Thymus (tissue), 11 donors: ENCODE measurements around the gene LBX2. TPM values are rescaled to one million over a fixed set of nuclear protein-coding genes. Genes with fewer than 3 reads are reported as not detected.
A peak's percentile ranks its signal among the peaks of the same experiment; 100 is the strongest.
"Not testable (repeated sequence)": the region's sequence is repeated elsewhere in the genome, so short reads cannot be mapped to it uniquely, and the experiment has no call there.

ENCODE experiments used
- DNase-seq, 9 donors: peaks; one replicate each; pipeline ENCODE4 v3.0.0-alpha.2; 2013; ENCODE audit warnings: low spot score in 9 of 9, low read depth in 6 of 9, missing footprints in 1 of 9
- H3K27ac ChIP-seq, 2 donors: one replicate each; pipeline ENCODE4 v1.5.1; 2013; ENCODE audit warnings: control low read depth in 1 of 2, low read depth in 1 of 2, low read length in 1 of 2, mild to moderate bottlenecking in 1 of 2, moderate library complexity in 1 of 2
- H3K27me3 ChIP-seq, 2 donors: one replicate each; pipeline ENCODE4 v1.5.1; 2013; ENCODE audit warnings: low read length in 1 of 2; ENCODE audit not compliant: control insufficient read depth in 2 of 2, insufficient read depth in 1 of 2
- H3K36me3 ChIP-seq, 2 donors: one replicate each; pipeline ENCODE4 v1.5.1; 2013; ENCODE audit warnings: low read length in 1 of 2, mild to moderate bottlenecking in 1 of 2, moderate library complexity in 1 of 2; ENCODE audit not compliant: control insufficient read depth in 2 of 2, insufficient read depth in 2 of 2
- H3K4me1 ChIP-seq, 2 donors: one replicate each; pipeline ENCODE4 v1.5.1; 2013; ENCODE audit warnings: low read length in 2 of 2; ENCODE audit not compliant: control insufficient read depth in 2 of 2, insufficient read depth in 2 of 2
- H3K4me3 ChIP-seq, 2 donors: one replicate each; pipeline ENCODE4 v1.5.1; 2013; ENCODE audit warnings: low read length in 2 of 2, control low read depth in 1 of 2, mild to moderate bottlenecking in 1 of 2
- H3K9me3 ChIP-seq, 2 donors: one replicate each; pipeline ENCODE4 v1.5.1; 2013; ENCODE audit warnings: low read length in 1 of 2, mild to moderate bottlenecking in 1 of 2; ENCODE audit not compliant: control insufficient read depth in 2 of 2, insufficient read depth in 1 of 2
- WGBS: extraction: QIAGEN DNeasy Blood & Tissue Kit; methylation state at CpG from one replicate; pipeline ENCODE4 v1.1.7; 2013; 5-methylcytosine and 5-hydroxymethylcytosine counted together
- polyA plus RNA-seq: library from polyadenylated mRNA; stranded (reverse); fragments of 200-250 nt; gene quantifications from one replicate; pipeline ENCODE4 v1.2.3, GENCODE V29; 2013
- total RNA-seq: library from RNA; stranded (reverse); fragments of 120-200 nt; gene quantifications from one replicate; pipeline ENCODE4 v1.2.4, GENCODE V29; 2013
- donor health status: healthy.

LBX2 gene
- total and polyA plus RNA-seq, 2 donors, result 0.09 to 0.89 TPM

- WGBS, result 97% methylated on average over 20 of the region's 20 CpGs
- Histone ChIP-seq H3K4me1 (peaks cover 12 to 22% of the 10 kb centered on the region in 2 donors), H3K27ac (no peak overlapping the region), H3K9me3 (no peaks in the 10 kb centered on the region), H3K36me3 (peaks cover 23 to 25% of the 10 kb centered on the region in 2 donors), H3K27me3 (no peaks in the 10 kb centered on the region), H3K4me3 (no peak overlapping the region)
- no peak for DNase-seq
These were observed 37.2 kb downstream of the LBX2 start for GRCh38 chr2:74462054-74462785.

GRCh38 chr2:74461187-74462053, 38.0 kb downstream of the LBX2 start:
- H3K27ac ChIP-seq, result no peak overlapping the region
- no peaks in the 10 kb centered on the region for H3K9me3 ChIP-seq
- no peaks in the 10 kb centered on the region for H3K27me3 ChIP-seq
- peaks cover 19 to 30% of the 10 kb centered on the region in 2 donors for H3K4me1 ChIP-seq
- no peak overlapping the region for H3K4me3 ChIP-seq
- WGBS, result 98% methylated on average over 27 of the region's 27 CpGs
- peaks cover 23 to 25% of the 10 kb centered on the region in 2 donors for H3K36me3 ChIP-seq
- DNase-seq, result no peak

GRCh38 chr2:74460187-74460586, 39.2 kb downstream of the LBX2 start:
- H3K4me1 ChIP-seq, result peaks cover 29 to 39% of the 10 kb centered on the region in 2 donors
- not testable (repeated sequence) for H3K4me3 ChIP-seq, H3K9me3 ChIP-seq, H3K27me3 ChIP-seq, DNase-seq, H3K27ac ChIP-seq
- WGBS, result 96% methylated on average over 10 of the region's 10 CpGs
- H3K36me3 ChIP-seq, result peaks cover 25 to 27% of the 10 kb centered on the region in 2 donors

GRCh38 chr2:74459503-74460118, 39.8 kb downstream of the LBX2 start:
- peaks cover 25 to 27% of the 10 kb centered on the region in 2 donors for H3K36me3 ChIP-seq
- not testable (repeated sequence) for H3K27me3 ChIP-seq, H3K27ac ChIP-seq, DNase-seq, H3K9me3 ChIP-seq
- H3K4me3 ChIP-seq, result peak overlapping the region in 1 of 2 donors; percentile 82
- WGBS, result 96% methylated on average over 13 of the region's 13 CpGs
- peaks cover 29 to 41% of the 10 kb centered on the region in 2 donors for H3K4me1 ChIP-seq

- Histone ChIP-seq H3K4me3 (peak overlapping the region; percentile 82 to 92), H3K4me1 (peaks cover 25 to 40% of the 10 kb centered on the region in 2 donors), H3K9me3 (no peaks in the 10 kb centered on the region), H3K36me3 (peaks cover 25 to 27% of the 10 kb centered on the region in 2 donors), H3K27ac (peak overlapping the region; percentile 74 to 75), H3K27me3 (no peaks in the 10 kb centered on the region)
- no peak for DNase-seq
- 10% methylated on average over 10 of the region's 10 CpGs for WGBS
These were observed 40.5 kb downstream of the LBX2 start for GRCh38 chr2:74458938-74459363.

- Histone ChIP-seq H3K9me3 (no peaks in the 10 kb centered on the region), H3K4me3 (peak within 1 kb of the TSS; percentile 82 to 92), H3K27me3 (no peaks in the 10 kb centered on the region), H3K36me3 (peaks cover 25 to 27% of the 10 kb centered on the region in 2 donors), H3K27ac (peak within 1 kb of the TSS; percentile 100), H3K4me1 (peaks cover 25 to 39% of the 10 kb centered on the region in 2 donors)
- under 1% methylated on average over 37 of the region's 38 CpGs for WGBS
- DNase-seq, result peak; percentile 99 to 100 (median 100)
These were observed 41.1 kb downstream of the LBX2 start, which contains the start of gene WBP1 for GRCh38 chr2:74458132-74458937. WBP1 (plus strand) TSS chr2:74458438; CDS start chr2:74458603, 165 bp downstream.

GRCh38 chr2:74457549-74458131, 41.8 kb downstream of the LBX2 start:
- Histone ChIP-seq H3K4me1 (peaks cover 28 to 46% of the 10 kb centered on the region in 2 donors), H3K27ac (peak overlapping the region; percentile 100), H3K4me3 (peak overlapping the region; percentile 82 to 92), H3K9me3 (no peaks in the 10 kb centered on the region), H3K27me3 (no peaks in the 10 kb centered on the region), H3K36me3 (peaks cover 19 to 22% of the 10 kb centered on the region in 2 donors)
- under 1% methylated on average over 46 of the region's 46 CpGs for WGBS
- DNase-seq, result peak in 5 of 9 donors; percentile 74 to 90 (median 79)

- WGBS, result under 1% methylated on average over 27 of the region's 27 CpGs
- DNase-seq, result no peak
- H3K4me1 ChIP-seq, result peaks cover 31 to 51% of the 10 kb centered on the region in 2 donors
- H3K27ac ChIP-seq, result peak overlapping the region; percentile 100
- H3K4me3 ChIP-seq, result peak overlapping the region; percentile 82 to 92
- peaks cover 14 to 17% of the 10 kb centered on the region in 2 donors for H3K36me3 ChIP-seq
- H3K9me3 ChIP-seq, result no peaks in the 10 kb centered on the region
- no peaks in the 10 kb centered on the region for H3K27me3 ChIP-seq
These were observed 42.3 kb downstream of the LBX2 start for GRCh38 chr2:74457129-74457548.
